GM12891 (cell line): ENCODE results near the gene HEBP2.

Experiments
- PAX5 ChIP-seq: IDR thresholded peaks from 2 replicates; pipeline ENCODE4 v1.6.1; 2011; ENCODE audit warnings: low read length, moderate library complexity, mild to moderate bottlenecking; ENCODE audit not compliant: insufficient read depth, severe bottlenecking
- POLR2A ChIP-seq: IDR thresholded peaks from 2 replicates; pipeline ENCODE4 v1.6.1; 2011; ENCODE audit warnings: low read depth, low read length, control low read depth
- POLR2AphosphoS5 ChIP-seq: IDR thresholded peaks from 2 replicates; pipeline ENCODE4 v1.6.1; 2011; ENCODE audit warnings: low read depth, low read length, control low read depth
- POU2F2 ChIP-seq: IDR thresholded peaks from 2 replicates; pipeline ENCODE4 v1.6.1; 2011; ENCODE audit warnings: low read depth, mild to moderate bottlenecking, control low read depth, low read length, moderate library complexity
- SPI1 ChIP-seq: IDR thresholded peaks from 2 replicates; pipeline ENCODE4 v1.6.1; 2011; ENCODE audit warnings: low read depth, low read length, control low read depth
- TAF1 ChIP-seq: IDR thresholded peaks from 2 replicates; pipeline ENCODE4 v1.6.1; 2011; ENCODE audit warnings: low read depth, low read length, control low read depth

- TF ChIP-seq TAF1 = no peak
- TF ChIP-seq POLR2A = no peak
- TF ChIP-seq POLR2AphosphoS5 = no peak
- no peak for TF ChIP-seq POU2F2
- no peak for TF ChIP-seq SPI1
- TF ChIP-seq PAX5 = no peak
These were observed 7.2 kb downstream of the HEBP2 start for GRCh38 chr6:138410972-138411880.
